Measurements from ENCODE around the gene ZBTB7C.

ZBTB7C gene

DNA sequence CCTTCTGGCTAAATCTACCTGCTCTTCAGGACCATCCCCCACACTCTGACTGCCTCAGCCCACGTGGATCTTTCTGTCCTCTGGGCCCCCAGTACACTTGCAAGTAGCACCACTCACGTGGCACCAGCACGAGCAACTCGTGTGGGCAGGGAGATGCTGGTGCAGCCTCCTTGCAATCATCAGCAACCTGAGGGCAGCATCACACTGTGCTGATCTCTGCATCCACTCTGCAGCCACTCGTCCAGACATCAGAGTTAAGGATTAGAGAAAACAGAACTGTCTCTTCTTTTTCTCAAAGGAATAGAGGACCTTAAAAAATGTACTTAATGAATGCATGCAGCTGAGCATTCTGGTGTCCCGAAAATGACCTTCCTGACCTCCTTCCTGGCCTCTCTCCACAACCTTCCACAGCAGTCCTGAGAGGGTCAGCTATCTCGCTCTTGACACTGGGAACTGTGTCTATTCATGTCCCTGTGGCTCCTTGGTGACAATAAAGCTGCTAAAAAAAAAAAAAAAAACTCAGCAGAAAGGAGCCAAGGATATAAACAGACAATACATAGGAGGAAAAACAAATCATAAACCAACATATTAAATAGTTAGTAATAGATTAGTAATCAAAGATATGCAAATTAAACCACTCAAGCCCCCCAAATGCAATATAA is 145.9 kb downstream of the ZBTB7C start:
- DNase-seq (ENCODE audit: low read depth in 2 of 2), result no peak

DNA sequence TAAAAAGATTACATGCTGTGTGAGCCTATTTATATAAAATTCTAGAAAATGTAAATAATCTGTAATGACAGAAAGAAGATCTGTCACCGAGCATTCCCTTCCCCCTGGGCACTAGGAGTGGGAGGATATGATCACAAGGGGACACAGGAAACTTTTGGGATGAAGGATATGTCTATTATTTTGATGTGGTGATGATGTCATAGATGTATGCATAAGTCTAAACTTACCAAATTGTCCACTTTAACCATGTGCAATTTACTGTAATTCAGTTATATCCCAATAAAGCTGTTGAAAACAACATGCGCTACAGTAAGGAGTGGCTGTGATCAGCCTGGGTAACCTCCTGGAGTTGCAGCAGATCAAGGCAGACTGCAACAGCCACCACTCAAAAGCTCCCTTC is 148.9 kb downstream of the ZBTB7C start:
- no peak for DNase-seq (ENCODE audit: low read depth in 2 of 2)

DNA sequence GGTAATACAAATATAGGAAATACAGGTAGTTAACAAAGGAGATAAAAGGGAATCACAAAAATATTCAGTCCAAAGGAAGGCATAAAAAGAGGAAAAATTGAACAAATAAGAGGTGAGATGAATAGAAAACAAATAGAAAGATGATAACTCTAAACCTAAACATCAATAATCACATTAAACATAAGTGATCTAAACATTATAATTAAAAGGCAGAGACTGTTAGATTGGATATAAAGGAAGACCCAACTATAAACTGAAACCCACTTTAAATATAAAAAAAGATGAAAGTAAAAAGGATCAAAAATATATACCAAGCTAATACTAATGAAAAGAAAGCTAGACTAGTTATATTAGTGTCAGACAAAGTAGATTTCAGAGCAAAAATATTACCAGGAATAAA is 152.3 kb downstream of the ZBTB7C start:
- DNase-seq (ENCODE audit: low read depth in 2 of 2), result no peak

DNA sequence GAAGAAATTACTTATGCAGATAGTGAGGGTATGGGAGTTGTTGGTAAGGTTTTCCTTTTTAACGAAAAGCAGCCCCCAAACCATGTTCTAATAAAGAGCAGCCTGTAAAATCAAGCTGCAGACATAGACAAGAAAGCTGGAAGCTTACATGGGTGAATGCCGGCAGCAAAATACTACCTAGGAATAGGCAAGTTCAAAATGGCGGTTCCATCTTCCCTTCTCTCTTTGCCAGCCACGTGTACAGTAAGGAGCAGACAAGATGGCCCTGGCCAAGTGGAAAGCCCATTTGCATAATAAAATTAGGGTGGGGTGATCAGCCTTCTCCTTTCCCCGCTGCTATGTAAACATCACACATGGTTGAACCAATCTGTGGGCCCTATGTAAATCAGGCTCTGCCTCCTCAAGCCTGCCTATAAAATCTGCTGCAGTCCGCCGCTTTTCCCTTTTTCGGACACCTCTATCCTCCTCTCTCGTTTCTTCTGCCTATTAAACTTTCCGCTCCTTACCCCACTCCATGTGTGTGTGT is 155.0 kb downstream of the ZBTB7C start:
- DNase-seq (ENCODE audit: low read depth in 2 of 2), result no peak

DNA sequence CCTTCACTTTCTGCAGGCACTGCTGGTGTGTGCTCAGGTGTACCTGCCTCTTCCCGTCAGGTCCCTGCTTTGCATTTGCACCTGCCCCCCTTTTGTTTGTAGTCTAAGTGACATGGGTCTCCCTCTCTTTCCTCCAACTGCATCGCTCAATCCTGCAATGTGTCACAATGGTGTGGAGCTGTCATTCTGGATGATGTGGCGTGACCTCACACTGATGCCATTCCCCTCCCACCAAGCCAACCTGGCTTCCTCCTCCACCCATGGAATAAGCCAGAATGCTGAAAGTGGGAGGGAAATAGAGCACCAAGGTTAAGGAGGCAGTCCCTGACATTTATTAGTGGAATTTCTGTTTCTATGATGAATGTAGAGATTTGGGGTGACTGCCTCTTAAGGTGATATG is 156.7 kb downstream of the ZBTB7C start:
- no peak for DNase-seq (ENCODE audit: low read depth in 2 of 2)

DNA sequence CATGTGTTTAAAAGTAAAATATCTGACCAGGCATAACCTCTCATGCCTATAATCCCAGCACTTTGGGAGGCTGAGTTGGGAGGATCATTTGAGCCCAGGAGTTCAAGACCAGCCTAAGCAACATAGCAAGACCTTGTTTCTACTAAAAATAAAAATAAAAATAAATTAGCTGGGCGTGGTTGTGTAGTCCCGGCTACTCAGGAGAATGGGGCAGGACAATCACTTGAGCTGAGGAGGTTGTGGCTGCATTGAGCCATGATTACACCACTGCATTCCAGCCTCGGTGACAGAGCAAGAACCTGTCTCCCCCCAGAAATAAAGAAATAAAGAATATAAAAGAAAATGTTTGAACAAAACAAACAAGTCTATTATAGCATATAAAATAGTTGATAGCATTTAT is 158.3 kb downstream of the ZBTB7C start:
- DNase-seq (ENCODE audit: low read depth in 2 of 2), result no peak

DNA sequence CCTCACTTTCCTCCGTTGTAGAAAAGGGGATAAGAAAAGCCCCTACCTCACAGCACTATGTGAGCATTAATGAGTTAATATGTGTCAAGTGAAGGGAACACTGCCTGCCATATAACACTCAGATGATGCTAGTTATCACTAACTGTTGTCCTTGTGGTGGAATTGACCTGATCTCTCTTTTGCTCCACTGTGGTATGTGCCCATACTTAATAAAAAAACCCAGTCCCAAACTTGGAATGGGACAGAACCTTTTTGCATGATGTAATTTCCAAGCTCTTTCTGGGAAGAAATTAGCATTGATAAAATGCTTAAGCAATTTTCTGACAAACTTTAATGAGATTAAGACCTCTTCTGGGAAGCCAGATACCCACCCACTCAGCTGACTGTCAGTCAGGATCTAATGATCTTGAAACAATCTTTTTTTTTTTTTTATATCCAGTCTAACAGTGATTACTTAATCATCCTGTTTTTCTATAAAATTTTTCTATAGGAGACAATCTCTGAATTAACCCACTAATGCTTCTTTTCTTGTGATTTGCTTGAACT is 158.7 kb downstream of the ZBTB7C start:
- DNase-seq (ENCODE audit: low read depth in 2 of 2), result no peak

DNA sequence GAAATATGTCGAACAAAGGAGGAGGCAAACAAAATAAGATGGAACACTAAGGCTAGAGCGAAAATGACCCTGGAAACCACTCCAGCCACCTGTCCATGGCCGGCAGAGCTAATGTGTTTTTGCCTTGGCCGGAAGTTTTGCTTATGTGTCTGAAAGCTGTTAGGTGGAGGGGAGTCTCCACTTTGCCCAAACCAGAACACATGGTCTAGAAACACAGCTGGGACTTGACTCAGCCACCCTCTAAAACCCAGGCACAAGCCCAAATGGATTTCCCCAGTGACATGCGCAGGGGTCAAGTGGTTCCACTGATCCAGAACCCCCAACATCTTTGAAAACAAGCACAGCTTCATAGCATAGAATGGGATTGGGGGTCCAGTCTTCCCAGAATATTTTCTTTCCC is 159.3 kb downstream of the ZBTB7C start:
- no peak for DNase-seq (ENCODE audit: low read depth in 2 of 2)

DNA sequence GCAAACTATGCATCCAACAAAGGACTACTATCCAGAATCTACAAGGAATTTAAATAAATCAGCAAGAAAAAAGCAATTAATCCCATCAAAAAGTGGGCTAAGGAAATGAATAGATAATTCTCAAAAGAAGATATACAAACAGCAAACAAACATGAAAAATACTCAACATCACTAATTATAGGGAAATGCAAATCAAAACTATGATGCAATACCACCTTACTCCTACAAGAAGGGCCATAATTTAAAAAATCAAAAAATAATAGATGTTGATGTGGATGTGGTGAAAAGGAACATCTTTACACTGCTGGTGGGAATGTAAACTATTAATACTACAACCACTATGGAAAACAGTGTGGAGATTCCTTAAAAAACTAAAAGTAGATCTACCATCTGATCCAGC is 164.7 kb downstream of the ZBTB7C start:
- DNase-seq (ENCODE audit: low read depth in 2 of 2), result no peak

DNA sequence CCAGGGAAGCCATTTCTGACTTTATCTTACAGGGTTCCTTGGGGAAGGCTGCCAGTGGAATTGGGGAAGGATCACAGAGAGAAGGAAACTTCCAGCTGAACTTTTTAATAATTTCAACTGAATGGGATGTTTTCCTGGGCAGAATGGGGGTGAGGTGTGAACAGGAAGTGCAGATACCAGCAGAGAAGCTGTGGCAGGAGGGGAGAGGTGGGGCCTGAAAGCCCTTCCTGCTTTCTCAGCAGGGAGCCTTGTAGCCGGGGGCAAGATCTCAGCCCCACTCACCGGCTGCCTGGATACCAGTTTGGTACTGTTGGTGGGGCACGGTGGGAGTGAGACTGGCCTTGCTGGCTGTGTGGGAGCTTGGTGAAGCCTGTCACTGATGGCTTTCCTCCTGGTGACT is 170.5 kb downstream of the ZBTB7C start:
- DNase-seq (ENCODE audit: low read depth in 2 of 2), result no peak

DNA sequence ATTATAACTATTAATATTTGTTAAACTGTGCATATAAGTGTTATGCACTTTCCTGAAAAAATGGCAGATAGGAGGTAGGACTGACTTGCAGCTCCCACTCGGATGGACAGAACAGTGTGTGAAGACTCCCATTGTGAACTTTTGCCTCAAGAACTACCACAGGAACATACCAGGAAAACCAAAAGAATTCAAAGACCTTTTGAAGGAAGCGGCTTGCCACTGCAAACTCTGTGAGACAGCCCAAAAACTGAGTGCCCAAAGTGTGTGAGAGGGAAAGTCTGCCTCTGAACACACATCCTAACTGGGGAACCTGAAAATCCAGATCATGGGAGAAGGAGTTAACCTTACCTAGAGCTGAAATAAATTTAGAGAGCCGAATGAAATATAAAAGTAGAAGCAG is 171.0 kb downstream of the ZBTB7C start:
- no peak for DNase-seq (ENCODE audit: low read depth in 2 of 2)

DNA sequence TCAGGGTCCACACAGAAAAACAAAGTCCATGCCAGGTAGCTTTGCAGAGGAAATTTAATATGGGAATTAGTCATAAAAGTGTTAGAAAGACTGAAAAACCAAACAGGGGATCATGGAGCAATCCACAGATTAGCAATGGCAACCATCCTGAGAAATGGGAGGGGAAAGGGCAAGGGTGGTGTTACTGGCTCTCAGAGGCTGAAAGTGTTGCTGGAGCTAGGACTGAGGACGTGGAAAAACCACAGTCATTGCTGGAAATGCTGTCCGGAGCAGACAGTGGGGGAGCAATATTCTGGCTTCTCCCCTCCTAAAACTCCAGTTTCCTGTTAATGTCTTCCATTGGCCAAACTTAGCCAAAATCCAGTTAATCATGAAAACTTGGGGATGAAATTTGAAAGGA is 172.4 kb downstream of the ZBTB7C start:
- no peak for DNase-seq (ENCODE audit: low read depth in 2 of 2)

DNA sequence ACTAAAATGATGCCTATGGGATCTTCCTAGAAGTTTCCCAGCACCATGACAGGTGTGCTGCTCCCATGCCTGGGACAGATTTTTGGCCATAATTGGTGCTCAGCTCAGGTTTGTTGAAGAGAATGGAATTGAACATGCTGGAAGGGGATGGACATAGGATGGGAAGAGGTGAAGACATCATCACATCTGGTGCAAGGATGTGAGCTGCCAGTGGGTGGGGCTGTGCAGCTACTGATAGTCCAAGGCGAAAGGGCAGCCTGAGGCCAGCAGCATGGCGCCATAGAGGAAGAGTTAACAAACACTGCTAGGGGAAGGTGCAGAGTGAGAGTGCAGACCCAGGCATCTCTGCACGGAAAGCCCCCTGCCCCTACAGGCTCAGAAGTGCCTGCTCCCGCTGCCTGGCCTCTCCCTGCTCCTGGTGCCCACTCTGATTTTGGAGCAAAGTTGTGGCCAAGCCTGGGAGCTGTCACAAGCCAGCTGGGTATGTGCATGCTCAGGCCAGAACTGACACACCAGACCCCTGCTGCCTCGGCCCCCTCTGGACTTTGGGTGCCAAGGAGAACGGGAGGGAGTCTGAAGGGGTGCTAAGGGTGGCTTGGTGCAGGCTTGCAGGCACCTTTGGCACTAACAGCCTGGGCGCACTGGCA is 178.6 kb downstream of the ZBTB7C start:
- DNase-seq (ENCODE audit: low read depth in 2 of 2), result no peak

DNA sequence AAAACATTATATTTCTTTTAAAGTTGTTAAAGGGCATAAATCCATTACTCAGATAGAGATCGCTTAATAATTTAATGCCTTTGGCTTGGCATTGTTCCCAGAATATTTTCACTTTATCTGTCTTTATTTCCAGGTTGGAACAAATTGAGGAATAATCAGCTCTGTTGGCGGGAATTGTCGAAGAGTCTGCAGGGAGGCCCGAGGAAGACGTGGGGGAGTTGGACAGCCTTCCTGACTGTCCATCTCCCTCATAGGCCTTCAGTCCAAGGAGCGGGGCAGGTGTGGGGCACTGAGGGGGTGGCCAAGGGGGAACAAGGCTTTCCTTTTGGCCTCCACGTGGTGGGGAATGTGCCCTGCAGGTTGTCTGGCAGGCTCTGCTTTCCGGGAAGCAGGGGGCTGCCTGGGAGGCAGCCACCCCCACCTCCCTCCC is 179.6 kb downstream of the ZBTB7C start:
- DNase-seq (ENCODE audit: low read depth in 2 of 2), result no peak

DNA sequence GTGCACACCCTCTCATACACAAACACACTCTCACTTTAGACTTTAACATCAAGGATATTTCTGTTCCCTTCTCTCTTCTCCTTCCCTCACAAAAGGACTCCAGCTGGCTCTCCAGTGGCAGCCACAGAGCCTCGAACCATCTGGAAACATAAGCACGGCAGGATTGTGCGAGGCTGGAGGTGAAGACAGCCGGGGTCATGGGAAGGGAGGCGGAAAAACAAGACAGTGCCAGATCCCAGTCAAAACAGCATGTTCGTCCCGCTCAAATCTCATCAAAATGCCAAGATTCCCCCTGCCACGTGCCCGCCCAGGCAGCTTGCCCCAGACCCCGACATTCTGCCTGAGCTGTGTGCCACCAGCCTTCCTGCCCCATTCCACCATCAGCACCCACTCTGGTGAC is 180.3 kb downstream of the ZBTB7C start:
- no peak for DNase-seq (ENCODE audit: low read depth in 2 of 2)

DNA sequence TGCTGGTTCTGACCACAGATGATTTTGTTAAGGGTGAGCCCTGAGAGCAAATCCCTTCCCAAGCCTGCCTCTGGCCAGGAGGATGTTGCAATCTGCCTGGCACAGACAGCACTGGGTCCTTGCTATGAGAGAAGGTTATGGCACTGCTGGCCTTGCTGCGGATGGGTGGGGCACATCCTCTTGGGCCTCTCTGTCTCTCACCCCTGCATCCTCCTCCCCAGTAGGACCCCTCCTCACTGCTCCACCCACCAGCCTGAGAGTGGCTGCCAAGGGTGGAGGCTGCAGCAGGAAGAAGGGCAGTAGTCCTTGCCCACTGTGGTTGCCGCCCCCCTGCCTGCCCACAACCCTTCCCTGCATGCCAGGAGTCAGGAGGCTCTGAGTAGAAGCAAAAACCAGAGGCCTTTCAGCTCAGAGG is 180.9 kb downstream of the ZBTB7C start:
- DNase-seq (ENCODE audit: low read depth in 2 of 2), result no peak

DNA sequence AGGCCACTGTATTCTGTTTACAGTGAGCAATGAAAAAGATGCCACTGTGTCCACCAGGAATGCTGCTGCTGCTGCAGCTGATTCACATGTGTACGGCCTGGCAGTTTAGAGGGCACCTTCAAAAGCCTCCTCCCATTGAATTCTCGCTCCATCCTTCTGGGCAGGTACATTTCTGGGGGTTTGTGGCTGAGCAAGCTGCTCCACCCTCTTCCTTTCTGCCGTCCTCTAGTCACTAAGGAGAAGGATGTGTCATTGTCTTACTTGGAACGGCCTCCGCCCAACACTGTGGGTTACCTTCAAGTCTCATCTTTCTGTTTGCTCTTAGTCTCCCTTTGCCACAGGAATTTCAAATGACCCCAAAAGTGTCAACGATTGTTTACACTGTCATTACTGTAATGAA is 182.0 kb downstream of the ZBTB7C start:
- DNase-seq (ENCODE audit: low read depth in 2 of 2), result no peak

DNA sequence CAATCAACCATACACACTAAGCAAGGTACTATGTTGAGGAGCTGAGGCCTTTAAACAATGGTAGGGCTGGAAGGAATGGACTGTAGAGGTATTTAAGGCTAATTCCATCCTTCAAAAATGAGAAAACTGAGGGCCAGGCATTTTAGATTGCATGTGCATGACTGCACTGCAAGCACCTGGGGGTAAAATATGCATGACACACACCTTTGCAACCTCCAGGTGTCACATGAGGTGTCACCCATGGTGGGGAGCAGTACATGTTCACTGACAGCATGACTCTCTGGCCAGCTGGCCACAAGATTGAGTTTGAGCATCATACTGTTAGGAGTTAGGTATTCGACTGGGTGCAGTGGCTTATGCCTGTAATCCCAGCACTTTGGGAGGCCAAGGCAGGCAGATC is 182.8 kb downstream of the ZBTB7C start:
- no peak for DNase-seq (ENCODE audit: low read depth in 2 of 2)

DNA sequence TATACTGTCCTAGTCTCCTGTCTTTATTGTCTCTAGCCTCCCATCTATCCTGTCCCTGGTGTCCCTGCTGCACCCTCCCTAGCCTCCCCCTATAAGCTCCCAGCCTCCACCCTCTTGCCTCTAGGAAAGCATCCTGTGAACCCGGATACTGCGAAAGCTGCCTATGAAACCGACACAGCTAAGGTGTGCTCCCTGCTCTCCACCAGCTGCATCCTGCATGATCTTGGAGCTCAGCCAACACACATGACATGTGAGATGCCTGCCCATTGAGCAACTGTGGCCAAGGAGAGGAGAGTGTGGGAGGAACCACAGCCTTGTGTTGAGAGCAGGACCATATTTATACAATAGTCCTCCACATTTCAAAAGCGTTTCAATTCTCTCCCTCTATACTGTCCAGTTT is 187.1 kb downstream of the ZBTB7C start:
- DNase-seq (ENCODE audit: low read depth in 2 of 2), result no peak

DNA sequence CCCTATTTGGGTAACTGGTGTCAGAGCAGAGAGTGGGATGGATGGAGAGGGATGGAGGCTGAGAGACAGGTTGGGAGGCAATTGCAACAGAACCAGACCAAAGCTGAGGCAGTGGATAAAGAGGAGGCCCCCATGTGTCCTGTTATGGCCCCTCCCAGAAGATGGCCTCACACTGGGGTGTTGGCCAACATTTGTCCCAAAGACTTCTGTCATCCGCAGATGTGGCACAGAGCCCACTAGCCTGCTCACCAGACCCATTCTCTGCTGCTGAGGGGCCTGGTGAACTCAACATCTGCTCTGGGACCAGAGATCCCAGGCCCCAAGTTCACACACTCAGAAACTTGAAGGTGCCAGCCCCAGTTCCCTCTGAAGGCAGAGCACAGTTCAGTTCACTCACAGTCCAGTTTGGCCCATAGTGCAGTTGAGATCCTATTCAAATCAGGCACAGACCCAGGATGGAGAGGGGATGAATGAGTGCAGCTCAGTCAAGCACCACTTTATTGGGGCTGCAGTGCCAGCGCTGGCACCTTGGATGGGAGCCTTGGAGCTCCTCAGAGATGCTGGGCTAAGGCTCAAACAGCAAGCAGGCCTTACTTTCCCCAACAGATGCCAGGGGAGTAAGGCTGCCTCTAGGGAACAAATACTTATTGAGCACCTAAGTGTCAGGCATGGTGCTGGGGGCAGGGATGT is 189.2 kb downstream of the ZBTB7C start:
- no peak for DNase-seq (ENCODE audit: low read depth in 2 of 2)

DNA sequence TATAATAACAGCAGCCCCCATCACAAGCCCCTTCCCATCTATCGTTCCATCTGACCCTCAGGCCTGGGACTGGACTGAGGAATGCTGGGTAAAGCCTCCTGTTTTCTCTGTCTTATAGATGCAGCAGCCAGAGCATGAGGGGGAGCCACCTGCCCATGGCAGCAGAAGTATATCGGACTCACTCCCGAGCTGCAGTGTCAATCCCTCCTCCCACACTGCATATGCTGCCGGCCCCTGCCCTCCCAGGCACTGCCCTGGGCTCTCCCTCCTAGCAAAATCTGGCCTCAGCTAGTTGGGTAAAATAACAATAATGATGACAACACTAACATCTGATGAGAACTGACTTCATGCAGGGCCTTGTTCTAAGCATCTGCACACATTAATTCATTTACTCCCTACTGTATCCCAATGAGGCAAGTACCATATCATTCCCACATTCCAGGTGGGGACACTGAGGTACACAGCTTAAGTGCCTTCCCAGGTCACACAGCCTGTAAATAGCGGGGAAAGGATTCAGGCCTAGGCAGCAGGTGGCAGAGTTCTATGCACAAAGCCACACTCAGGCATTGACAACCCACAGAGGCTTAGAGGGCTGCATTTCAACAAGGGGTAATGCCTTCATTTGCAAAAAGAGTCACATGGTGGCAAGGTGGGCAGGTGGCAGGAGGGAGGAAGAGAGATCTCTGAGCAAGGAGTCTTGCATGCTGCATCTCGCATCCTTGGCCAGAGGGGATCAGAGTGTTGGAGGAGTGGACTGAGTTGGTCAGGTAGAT is 190.0 kb downstream of the ZBTB7C start:
- DNase-seq (ENCODE audit: low read depth in 2 of 2), result no peak

All from stimulated activated CD4-positive, alpha-beta T cell treated with anti-CD3 and anti-CD28 coated beads, Interleukin-4, amount 100 ng/mL, for 48 hours (primary cell).